Kidney (tissue), 14 donors: ENCODE measurements around the gene CFAP100. TPM values are rescaled to one million over a fixed set of nuclear protein-coding genes. Genes with fewer than 3 reads are reported as not detected.

Experiments used
- DNase-seq, 5 donors: peaks; one replicate each; pipeline ENCODE4 v3.0.0-alpha.2; 2013 to 2020
- FAIRE-seq: peaks from 2 replicates; lab custom pipeline; 2012; peaks lifted over from hg19 to GRCh38; lab: Jason Lieb, UNC
- H3K27ac ChIP-seq, 2 donors: one replicate each; pipeline ENCODE4 v1.7.0; 2013; ENCODE audit warnings: low read depth in 2 of 2, low read length in 2 of 2, inconsistent platforms in 1 of 2
- H3K27me3 ChIP-seq: one replicate; pipeline ENCODE4 v1.7.1; 2013; ENCODE audit warnings: low read length, inconsistent platforms; ENCODE audit not compliant: control insufficient read depth, insufficient read depth
- H3K36me3 ChIP-seq, 3 donors: one replicate each; pipeline versions ENCODE4 v1.7.0 to v1.7.1; 2013; ENCODE audit warnings: low read length in 3 of 3, control low read depth in 1 of 3, inconsistent platforms in 1 of 3; ENCODE audit not compliant: insufficient read depth in 3 of 3, control insufficient read depth in 2 of 3
- H3K4me1 ChIP-seq, 3 donors: one replicate each; pipeline versions ENCODE4 v1.7.0 to v1.7.1; 2013; ENCODE audit warnings: low read length in 3 of 3, inconsistent platforms in 1 of 3, low read depth in 1 of 3; ENCODE audit not compliant: control insufficient read depth in 2 of 3, insufficient read depth in 2 of 3
- H3K4me3 ChIP-seq, 3 donors: one replicate each; pipeline versions ENCODE4 v1.7.0 to v1.8.1; 2013; ENCODE audit warnings: low read length in 3 of 3, control low read depth in 1 of 3, inconsistent platforms in 1 of 3
- H3K9ac ChIP-seq, 3 donors: one replicate each; pipeline versions ENCODE4 v1.7.0 to v1.7.1; 2013; ENCODE audit warnings: low read length in 3 of 3, control low read depth in 1 of 3, inconsistent platforms in 1 of 3
- H3K9me3 ChIP-seq, 3 donors: one replicate each; pipeline versions ENCODE4 v1.7.0 to v1.7.1; 2013; ENCODE audit warnings: low read length in 3 of 3, control low read depth in 1 of 3, inconsistent platforms in 1 of 3; ENCODE audit not compliant: control insufficient read depth in 2 of 3, insufficient read depth in 1 of 3
- CTCF ChIP-seq: IDR thresholded peaks from 3 replicates; pipeline ENCODE4 v1.5.1; 2012; ENCODE audit warnings: mild to moderate bottlenecking, moderate library complexity, borderline replicate concordance; ENCODE audit not compliant: insufficient read depth; ENCODE audit errors: extremely low read depth
- intact Hi-C: fragments of 100-400 bp; cut with DNase I; formaldehyde crosslinking; loops from one replicate; pipeline ENCODE4 v1.11.1; 2022
- polyA plus RNA-seq: library from polyadenylated mRNA; stranded (reverse); fragments of 350-450 nt; fragmentation: Illumina TruSeq; extraction: RNeasy Lipid Tissue Mini Kit (QIAGEN cat#74804); gene quantifications from one replicate; pipeline ENCODE4 v1.2.3, GENCODE V29; 2014; ENCODE audit warnings: low read depth, low replicate concordance; ENCODE audit not compliant: insufficient read depth
- total RNA-seq: library from RNA; stranded (reverse); fragmentation: NEBNext Ultra II Directional; extraction: Animal tissue kit (Norgen Biotek cat#: 25700); gene quantifications from one replicate; pipeline ENCODE4 v1.2.1, GENCODE V29; 2021
- donor health status: control.
- donor health status: control.
- donor health status: control.
- donor health status: control.
- donor health status: control.
- donor health status: DM: yes; HTN: yes; CAD: no.
- donor health status: Normal renal cell carcinoma (clear cell type).

Gene CFAP100
- total and polyA plus RNA-seq, 2 donors from 2014 or later = 0.60 TPM; not detected in 1

DNA sequence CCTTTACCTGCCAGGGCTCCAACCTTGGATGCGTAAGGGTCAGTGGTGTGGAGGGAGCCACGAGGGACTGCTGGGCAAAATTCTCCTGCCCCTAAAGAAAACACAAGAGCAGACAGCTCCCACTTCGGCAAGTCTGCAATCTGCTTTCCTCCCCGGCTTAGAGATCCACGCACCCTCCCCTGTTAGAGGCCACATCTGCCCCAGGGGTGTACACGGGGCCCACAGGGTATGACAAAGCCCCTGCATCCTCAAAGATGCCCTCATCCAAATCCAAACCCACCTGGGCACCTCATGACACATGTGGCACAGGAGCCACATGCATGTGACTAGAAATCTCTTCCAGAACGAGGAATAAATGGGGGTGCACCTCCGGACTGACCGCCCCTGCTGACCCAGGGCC lies 55.5 kb downstream of the CFAP100 start:
- H3K4me3 ChIP-seq = no peak overlapping the region
- H3K4me1 ChIP-seq = peaks cover 0 to 5% (median 0%) of the 10 kb centered on the region in 3 donors
- H3K27ac ChIP-seq = no peak overlapping the region
- H3K9ac ChIP-seq = no peak overlapping the region
- no peak for DNase-seq
- FAIRE-seq = no peak
- intact Hi-C loops = no loop called here
- H3K9me3 ChIP-seq = no peaks in the 10 kb centered on the region
- no peaks in the 10 kb centered on the region for H3K27me3 ChIP-seq
- peaks cover 0 to 25% (median 15%) of the 10 kb centered on the region in 3 donors for H3K36me3 ChIP-seq
- no peak for TF ChIP-seq CTCF

DNA sequence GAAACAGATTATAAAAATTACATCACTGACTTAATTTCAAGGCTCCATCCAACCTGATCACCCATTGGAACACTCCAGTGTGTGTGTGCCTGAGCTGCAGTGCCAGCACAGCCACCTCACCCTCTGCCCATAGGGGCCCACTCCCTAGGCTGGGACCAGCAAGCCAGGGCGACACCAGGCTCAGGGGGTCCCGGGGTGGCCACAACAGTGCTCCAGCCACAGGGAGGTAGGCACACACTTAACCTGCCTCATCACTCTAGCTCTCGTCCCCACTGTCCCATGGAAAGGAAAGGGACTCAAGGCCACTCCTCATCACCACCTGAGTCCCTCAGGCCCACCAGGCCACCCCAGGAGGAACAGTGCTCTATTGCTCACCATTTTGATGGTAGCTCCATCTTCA lies 56.0 kb downstream of the CFAP100 start:
- no peak for FAIRE-seq
- peaks cover 0 to 5% (median 0%) of the 10 kb centered on the region in 3 donors for H3K4me1 ChIP-seq
- no peak overlapping the region for H3K27ac ChIP-seq
- intact Hi-C loops = no loop called here
- no peak overlapping the region for H3K4me3 ChIP-seq
- no peaks in the 10 kb centered on the region for H3K27me3 ChIP-seq
- H3K9me3 ChIP-seq = no peaks in the 10 kb centered on the region
- H3K36me3 ChIP-seq = peaks cover 0 to 25% (median 15%) of the 10 kb centered on the region in 3 donors
- no peak for DNase-seq
- no peak overlapping the region for H3K9ac ChIP-seq
- no peak for TF ChIP-seq CTCF

DNA sequence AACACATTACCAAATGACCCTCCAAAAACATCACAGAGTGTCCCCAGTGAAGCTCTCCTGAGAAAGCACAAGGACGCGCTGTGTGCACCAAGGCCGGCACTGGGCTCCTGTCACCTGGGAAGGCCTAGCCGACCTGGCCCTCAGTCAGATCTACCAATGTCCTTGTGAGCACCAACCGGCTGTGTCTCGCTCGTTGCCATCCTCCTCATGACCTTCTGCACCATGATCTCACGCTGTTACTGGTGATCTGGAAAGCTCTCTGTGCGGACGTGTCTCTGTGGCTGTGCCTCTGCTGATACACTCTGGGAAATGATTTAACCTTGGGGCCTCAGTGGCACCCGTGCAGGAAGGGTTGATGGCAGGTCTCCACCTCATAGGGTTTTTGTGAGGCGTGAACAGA lies 56.8 kb downstream of the CFAP100 start:
- peak in 1 of 5 donors; percentile 19 for DNase-seq
- no peak for FAIRE-seq

More for the DNA sequence above, 56.8 kb downstream of the CFAP100 start:
- H3K4me3 ChIP-seq = no peak overlapping the region
- no peak for TF ChIP-seq CTCF
- H3K9ac ChIP-seq = no peak overlapping the region
- no peak overlapping the region for H3K27ac ChIP-seq
- intact Hi-C loops = no loop called here
- no peaks in the 10 kb centered on the region for H3K27me3 ChIP-seq
- peaks cover 0 to 31% (median 17%) of the 10 kb centered on the region in 3 donors for H3K36me3 ChIP-seq
- no peaks in the 10 kb centered on the region for H3K9me3 ChIP-seq
- peaks cover 0 to 5% (median 0%) of the 10 kb centered on the region in 3 donors for H3K4me1 ChIP-seq
